Kasumi-1 (cell line): ENCODE results near the gene FFAR2.
A peak's percentile ranks its signal among the peaks of the same experiment; 100 is the strongest.

Source experiments
- DNase-seq, 2 experiments: peaks; one replicate each; lab custom pipeline; 2025; lab: John Stamatoyannopoulos, UW

Gene FFAR2

GRCh38 chr19:35425682-35426081 is 22.4 kb upstream of the FFAR2 start:
- DNase-seq, result no peak

GRCh38 chr19:35427187-35427586 is 20.9 kb upstream of the FFAR2 start:
- no peak for DNase-seq

GRCh38 chr19:35429698-35430408 is 18.2 kb upstream of the FFAR2 start:
- no peak for DNase-seq

GRCh38 chr19:35430409-35431144 is 17.5 kb upstream of the FFAR2 start:
- peak; percentile 27 to 31 for DNase-seq

DNA sequence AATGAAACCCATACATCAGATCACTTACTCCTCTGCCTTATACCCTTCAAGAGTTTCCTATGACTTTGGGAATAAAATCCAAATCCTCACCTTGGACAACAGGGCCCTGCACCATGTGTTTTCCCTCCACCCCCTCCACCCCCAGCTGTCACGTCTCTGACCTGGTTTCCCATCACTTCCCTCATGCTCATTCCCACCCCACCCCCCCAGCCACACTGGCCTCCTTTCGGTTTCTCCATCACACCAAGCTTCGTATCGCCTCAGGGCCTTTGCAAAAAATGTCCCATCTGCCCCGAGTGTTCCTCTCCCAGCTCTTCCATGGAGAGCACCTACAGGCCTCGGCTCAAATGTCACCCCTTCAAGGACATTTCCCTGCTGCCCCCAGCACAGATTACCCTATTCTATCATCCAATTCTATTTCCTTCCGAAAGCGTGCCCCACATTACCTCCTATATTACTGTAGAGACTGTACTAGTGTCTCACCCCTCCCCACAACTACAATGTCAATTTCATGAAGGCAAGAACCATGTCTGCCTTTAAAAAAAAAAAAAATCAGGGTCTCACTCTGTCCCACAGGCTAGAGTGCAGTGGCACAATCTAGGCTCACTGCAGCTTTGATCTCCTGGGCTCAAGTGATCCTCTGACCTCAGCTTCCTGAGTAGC is 16.8 kb upstream of the FFAR2 start:
- no peak for DNase-seq

DNA sequence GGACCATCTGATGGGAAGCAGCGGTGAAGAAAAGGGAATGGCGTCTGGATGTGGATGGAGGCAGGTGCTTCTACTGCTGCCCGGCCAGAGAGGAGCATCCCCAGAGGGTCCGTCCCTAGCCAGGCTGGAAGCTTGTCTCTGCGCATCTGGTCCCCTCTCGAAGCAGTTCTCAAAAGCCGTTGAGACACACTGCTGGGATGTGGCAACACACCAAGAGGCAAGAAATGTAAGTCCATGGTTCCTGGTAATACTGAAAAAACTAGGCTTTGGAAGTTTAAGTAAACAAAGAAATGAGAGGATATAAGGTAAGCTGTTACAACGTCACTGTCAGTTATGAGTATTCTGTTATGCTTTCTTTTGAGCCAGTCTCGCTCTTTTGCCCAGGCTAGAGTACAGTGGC is 15.1 kb upstream of the FFAR2 start:
- DNase-seq, result no peak

DNA sequence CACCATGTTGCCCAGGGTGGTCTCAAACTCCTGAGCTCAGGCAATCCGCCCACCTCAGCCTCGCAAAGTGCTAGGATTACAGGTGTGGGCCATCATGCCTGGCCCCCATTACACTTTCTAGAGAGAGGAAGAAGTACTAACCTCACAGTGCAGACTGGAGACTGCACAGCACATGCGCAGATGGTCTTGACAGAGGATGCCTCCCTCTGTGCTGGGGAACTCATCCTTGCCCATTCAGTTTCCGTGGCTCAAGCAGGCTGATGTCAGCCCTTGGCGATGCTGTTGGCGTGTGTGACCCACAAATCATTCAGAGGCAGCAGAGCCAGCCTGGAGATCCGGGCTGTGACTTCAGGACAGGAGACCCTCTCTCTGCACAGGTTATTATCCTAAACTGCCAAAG is 14.6 kb upstream of the FFAR2 start:
- no peak for DNase-seq

DNA sequence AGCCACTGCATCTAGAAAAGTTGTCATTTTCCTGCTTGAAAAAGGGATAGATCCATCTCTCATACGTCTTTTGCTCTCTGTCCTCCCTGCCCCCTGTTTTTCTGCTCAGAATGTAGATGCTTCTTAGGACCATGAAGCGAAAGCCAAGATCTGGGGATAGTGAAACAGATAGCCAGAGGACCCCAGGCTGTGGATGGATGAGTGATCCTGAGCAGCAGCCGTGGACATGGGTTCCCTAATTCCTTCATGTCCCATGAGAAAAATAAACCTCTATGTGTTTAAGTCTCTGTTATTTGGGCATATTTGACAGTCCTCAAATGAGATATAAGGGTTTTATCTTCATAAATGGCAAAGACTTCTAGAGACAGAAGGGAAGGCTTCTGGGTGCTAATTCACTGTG is 12.2 kb upstream of the FFAR2 start:
- DNase-seq, result no peak

- DNase-seq, result peak; percentile 96 to 97
Observed at GRCh38 chr19:35436477-35437405, 11.3 kb upstream of the FFAR2 start.

DNA sequence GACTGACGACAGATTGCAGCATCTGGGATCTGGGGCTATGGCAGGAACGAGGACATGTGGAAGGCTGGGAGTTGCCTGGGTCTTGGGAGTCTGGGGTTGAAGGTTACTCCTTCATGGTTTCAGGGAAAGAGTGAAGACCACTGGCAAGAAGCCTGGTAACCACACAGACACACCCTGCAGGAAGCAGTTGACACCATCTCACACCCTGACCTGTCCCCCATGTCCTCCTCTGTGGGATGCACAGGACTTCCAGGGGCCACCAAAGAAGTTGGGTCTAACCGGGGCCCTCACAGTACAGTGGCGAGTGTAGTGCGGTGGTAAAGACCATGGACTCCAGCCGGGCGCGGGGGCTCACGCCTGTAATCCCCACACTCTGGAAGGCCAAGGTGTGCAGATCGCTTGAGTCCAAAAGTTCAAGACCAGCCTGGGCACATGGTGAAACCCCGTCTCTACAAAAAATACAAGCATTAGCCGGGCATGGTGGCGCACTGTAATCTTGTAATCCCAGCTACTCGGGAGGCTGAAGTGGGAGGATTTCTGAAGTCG is 10.6 kb upstream of the FFAR2 start:
- DNase-seq, result no peak

- no peak for DNase-seq
Observed at GRCh38 chr19:35438096-35438495, 10.0 kb upstream of the FFAR2 start.

GRCh38 chr19:35438527-35438926 is 9.5 kb upstream of the FFAR2 start:
- DNase-seq, result no peak

DNA sequence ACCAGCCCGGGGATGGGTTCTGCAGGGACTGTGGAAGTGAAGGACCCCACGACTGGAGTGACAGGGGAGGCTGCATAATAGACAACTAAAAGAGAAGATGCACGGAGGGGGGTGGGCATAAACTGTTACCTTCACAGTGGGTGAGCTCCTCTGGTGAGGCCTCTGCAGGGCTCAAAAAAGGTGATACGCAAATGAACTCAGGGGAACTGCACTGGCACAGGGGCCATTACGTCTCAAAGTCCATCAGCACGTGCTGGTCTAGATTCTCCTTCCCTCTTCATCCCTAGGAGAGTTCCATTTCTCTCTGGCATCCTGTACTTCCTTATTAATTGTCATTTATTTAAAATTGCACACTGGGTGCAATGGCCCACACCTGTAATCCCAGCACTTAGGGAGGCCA is 8.1 kb upstream of the FFAR2 start:
- DNase-seq, result no peak

DNA sequence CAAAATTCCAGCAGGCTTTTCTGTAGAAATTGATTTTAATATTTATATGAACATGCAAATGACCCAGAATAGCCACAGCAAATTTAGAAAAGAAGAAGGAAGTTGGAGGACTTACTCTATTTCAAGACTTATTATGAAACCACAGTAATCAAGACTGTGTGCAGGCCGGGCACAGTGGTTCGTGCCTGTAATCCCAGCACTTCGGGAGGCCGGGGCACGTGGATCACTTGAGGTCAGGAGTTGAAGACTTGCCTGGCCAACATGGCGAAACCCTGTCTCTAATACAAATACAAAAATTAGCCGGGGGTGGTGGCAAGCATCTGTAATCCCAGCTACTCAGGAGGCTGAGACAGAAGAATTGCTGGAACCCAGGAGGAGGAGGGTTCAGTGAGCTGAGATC is 6.0 kb upstream of the FFAR2 start:
- DNase-seq, result peak; percentile 61 to 79

DNA sequence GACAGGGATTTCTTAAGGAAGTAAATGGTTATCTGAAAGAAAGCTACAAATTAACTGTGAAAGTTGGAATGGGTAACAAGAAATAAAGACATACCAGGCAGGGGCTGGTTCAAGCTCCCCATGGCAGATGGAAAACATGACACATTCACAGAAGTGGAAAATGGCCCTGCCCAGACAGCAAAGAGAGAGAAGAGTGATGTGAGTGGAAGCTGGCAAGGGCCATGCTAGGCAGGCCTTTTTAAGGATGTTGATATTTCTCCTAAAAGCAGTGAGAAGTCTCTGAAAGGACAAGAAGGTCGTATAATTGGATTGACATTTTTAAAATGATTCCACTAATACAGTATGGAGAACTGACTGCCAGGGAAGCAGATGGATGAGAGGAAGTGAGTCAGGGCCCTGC is 3.3 kb upstream of the FFAR2 start:
- DNase-seq, result no peak

DNA sequence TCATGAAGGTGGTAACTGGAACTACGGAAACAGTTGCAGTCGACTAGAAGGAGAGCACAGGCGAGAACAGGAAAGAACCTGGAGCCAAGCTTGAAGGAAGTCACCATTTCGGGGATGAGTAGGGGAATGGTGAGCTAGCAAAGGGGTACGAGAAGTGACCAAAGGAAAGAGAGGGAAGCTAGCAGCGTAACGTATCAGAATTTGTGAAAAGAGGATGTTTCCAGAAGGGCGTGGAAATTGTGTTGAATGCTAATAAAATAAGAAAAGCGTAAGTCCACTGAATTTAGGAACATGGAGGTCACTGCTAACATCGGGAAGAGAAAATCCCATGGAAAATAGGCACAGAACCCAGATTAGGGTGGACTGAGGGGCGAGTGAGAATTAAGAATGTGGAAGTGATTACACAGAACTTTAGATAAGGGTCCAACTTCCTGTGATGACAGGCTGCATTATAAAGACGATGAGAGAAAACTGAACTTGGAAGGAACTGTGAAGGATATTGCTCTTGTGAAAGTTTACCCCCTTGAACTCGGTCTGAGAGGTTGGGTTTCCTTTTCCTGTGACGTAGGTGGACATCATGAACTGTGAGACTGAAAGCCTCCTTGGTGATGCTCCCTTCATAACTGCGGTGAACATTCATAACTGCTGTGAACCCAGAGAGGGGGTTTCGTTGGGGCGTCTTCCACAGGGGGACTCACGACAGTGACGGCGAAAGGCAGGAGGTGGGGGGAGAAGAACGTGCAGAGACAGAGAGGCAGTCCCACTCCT is 2.0 kb upstream of the FFAR2 start:
- DNase-seq, result peak in 1 of 2 experiments; percentile 36

- peak in 1 of 2 experiments; percentile 58 for DNase-seq
Observed at GRCh38 chr19:35449359-35450043, 1.4 kb downstream of the FFAR2 start.

DNA sequence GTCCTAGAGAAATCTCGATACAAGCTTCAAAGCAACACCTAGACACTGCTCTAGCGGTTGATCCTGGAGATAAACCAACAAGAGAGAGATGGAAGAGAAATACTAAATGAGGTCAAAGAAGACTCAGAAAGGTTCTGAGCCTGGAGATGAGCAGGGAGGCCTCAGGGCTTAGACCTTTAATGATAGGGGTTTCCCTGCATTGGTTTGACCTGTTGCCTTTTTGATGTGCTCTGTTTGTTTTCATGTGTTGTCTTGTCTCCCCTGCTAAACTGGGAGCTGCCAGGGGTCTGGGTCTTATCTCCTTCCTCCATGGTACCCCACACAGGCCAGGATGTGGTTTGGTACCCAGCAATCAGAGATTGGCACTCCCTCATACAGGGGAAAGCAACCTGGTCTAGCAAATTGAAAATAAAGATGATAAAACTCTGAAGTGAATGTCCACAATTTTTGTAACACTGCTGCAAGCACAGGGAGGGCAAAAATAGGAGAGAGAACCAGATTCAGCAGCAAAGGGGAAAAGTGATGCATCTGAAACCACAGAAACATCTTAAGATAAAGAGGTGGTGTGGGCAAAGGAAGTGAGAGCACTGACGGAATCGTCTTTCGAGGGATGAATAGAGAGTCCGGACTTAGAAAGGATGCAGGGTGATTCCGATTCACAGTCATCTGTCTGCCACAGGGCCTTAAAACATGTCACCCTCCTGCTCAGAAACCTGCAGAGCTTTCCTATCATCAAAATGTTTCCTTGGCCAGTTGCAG is 3.5 kb downstream of the FFAR2 start:
- no peak for DNase-seq

GRCh38 chr19:35454663-35455062 is 6.6 kb downstream of the FFAR2 start:
- no peak for DNase-seq
